DMS53 (cell line): Measurements from ENCODE around the gene RBM10.
"Not testable (repeated sequence)": the region's sequence is repeated elsewhere in the genome, so short reads cannot be mapped to it uniquely, and the experiment has no call there.

ENCODE experiments used
- DNase-seq: peaks from one replicate; lab custom pipeline; 2025; lab: John Stamatoyannopoulos, UW

Gene RBM10, protein sequence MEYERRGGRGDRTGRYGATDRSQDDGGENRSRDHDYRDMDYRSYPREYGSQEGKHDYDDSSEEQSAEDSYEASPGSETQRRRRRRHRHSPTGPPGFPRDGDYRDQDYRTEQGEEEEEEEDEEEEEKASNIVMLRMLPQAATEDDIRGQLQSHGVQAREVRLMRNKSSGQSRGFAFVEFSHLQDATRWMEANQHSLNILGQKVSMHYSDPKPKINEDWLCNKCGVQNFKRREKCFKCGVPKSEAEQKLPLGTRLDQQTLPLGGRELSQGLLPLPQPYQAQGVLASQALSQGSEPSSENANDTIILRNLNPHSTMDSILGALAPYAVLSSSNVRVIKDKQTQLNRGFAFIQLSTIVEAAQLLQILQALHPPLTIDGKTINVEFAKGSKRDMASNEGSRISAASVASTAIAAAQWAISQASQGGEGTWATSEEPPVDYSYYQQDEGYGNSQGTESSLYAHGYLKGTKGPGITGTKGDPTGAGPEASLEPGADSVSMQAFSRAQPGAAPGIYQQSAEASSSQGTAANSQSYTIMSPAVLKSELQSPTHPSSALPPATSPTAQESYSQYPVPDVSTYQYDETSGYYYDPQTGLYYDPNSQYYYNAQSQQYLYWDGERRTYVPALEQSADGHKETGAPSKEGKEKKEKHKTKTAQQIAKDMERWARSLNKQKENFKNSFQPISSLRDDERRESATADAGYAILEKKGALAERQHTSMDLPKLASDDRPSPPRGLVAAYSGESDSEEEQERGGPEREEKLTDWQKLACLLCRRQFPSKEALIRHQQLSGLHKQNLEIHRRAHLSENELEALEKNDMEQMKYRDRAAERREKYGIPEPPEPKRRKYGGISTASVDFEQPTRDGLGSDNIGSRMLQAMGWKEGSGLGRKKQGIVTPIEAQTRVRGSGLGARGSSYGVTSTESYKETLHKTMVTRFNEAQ

DNA sequence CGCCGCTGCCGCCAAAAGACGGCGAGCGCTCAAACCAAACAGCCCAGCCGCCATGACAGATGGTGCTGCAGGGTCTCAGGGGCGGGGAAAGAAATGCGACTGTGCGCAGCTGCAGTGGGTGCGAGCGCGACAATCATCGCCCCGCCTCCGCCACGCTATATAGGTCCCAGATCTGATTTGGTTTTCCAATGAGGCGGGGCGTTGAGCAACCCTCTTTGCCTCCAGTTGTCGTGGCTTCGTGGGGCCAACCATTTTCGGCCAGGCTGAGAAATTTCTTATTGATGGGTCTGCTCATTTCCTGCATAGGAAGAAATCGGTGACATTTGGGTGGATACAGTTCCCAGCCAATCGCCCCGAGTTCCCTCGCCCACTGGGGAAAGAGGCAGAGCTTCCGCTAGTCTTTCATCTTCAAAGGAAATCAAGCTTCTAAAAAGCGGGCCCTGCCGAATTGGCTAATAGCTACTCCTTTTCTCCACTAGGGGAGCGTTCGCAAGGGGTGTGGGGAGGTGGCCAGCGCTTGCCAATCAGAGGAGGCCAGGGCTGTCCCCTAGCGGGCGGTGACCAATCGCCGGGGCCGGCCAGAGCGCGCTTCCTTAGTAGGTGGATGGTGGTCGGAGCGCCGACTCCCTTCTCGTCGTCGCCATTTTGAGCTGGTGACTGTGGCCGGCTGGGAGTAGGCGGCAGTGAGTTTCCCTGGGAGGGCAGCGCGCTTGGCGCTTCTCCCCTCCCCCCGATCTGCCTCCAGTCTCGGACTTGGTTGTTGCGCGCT lies at the start of gene RBM10, which contains the start of gene NDUFB11:
TSS of gene RBM10 (plus strand) at position 596 of the 769 bp plus-strand sequence. CDS start 2,261 bp downstream, outside the sequence.
TSS of gene NDUFB11 (minus strand) at position 77 of the 769 bp plus-strand sequence. CDS start at position 54, 23 bp downstream.
- peak; percentile 98 for DNase-seq

DNA sequence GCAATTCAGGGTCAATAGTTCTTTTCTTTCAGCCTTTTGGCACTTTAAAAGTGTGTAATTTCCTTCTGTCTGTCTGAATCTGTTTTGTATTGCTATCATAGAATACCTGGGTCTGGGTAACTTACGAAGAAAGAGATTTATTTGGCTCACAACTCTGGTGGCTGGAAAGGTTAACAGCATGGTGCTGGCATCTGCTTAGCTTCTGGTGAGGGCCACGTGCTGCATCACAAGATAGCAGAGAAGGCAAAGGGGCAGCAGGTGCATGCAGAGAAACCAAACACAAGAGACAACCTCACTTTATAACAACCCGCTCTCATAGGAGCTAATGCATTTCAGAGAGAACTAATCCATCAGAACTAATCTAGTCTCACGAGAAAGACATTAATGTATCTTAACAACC lies 48.0 kb upstream of the RBM10 start:
- no peak for DNase-seq

DNA sequence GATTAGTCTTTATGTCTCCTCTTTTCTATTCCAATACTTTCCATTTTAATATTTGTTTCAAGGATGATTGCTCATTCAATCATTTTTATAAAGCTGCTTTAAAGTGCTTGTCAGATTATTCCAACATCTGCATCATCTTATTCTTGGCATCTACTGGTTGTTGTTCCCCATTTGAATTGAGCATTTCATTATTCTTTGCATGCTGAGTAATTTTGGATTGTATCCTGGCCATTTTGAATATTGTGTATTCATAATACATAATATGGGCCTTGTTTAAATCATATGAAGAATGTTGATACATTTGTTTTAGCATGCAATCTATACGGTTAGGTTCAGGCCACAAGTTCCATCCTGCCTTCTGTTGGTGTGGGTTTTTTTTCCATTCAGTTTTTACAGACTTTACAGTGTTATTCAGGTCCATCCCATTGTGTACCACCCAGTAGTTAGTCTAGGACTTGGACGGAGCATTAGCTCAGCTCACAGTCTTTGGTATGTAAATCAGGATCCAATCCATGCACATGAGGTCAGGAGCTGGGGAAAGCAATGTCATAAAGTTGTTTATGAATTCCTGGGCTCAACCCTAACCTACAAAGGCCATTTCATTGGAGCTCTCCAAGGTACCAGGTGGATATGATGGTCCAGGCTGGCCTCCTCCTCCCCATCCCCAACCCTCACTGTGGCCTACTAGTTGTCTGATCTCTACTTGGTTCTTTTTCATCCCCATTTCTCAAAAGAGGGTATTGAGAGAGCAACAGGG lies 46.5 kb upstream of the RBM10 start:
- DNase-seq: no peak

DNA sequence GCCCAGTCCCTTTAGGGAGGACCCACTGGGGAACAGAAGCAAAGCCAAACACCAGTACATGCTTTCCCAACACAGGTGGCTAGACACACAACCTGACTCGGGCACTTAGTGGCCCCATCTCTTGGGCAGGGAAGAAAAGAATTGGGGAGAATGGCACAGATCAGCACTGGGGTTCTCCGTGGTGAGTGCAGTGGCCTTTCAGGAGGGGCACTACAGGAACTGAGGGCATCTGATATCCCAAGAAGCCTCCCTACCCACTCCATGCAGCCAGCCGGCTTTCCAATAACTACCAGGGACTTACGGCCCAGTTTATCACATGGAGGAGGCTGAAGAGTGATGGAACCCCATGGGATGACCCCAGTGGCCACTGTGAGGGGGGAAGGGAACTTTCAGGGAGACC lies 43.8 kb upstream of the RBM10 start:
- no peak for DNase-seq

DNA sequence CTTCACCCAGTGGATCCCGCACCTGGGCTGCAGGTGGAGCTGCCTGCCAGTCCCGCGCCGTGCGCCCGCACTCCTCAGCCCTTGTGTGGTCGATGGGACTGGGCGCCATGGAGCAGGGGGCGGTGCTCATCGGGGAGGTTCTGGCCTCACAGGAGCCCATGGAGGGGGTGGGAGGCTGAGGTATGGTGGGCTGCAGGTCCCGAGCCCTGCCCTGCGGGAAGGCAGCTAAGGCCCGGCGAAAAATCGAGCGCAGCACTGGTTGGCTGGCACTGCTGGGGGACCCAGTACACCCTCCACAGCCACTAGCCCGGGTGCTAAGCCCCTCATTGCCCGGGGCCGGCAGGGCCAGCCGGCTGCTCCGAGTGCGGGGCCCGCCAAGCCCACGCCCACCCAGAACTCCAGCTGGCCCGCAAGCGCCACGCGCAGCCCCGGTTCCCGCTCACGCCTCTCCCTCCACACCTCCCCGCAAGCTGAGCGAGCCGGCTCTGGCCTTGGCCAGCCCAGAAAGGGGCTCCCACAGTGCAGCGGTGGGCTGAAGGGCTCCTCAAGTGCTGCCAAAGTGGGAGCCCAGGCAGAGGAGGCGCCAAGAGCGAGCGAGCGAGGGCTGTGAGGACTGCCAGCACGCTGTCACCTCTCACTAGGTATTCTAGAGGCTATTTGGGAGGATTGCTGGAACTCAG lies 33.9 kb upstream of the RBM10 start:
- DNase-seq: not testable (repeated sequence)

DNA sequence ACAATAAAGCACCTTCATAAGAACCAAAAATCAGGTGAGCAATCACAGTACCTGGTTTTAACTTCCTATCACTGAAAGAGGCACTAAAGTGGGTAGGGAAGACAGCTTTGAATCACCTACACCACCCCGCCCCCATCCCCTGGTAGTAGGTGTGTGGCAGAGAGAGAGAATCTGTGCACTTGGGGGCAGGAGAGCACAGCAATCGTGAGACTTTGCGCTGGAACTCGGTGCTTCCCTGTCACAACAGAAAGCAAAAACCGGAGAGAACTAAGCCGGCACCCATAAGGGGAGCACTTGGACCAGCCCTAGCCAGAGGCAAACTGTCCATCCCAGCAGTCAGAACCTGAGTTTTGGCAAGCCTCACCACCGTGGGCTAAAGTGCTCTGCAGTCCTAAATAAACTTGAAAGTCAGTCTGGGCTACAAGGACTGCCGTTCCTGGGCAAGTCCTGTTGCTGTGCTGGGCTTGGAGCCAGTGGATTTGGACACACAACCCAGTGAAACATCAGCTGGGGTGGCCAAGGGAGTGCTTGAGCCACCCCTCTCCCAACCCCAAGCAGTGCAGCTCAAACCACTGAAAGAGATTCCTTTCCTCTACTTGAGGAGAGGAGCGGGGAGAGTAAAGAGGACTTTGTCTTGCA lies 32.6 kb upstream of the RBM10 start:
- no peak for DNase-seq

DNA sequence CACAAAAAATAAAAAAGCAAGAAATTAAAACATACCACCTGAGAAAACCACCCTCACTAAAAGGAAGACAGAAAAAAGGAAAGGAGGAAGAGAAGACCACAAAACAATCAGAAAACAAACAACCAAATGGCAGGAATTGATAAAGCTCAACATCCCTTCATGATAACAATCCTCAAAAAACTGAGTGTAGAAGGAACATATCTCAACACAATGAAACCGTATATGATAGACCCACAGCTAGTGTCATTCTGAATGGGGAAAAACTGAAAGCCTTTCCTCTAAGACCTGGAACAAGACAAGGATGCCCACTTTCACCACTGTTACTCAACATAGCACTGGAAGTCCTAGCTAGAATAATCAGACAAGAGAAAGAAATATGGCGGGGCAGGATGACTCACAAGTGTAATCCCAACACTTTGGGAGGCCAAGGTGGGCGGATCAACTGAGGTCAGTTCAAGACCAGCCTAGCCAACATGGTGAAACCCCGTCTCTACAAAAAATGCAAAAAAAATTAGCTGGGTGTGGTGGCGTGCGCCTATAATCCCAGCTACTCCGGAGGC lies 28.4 kb upstream of the RBM10 start:
- not testable (repeated sequence) for DNase-seq

DNA sequence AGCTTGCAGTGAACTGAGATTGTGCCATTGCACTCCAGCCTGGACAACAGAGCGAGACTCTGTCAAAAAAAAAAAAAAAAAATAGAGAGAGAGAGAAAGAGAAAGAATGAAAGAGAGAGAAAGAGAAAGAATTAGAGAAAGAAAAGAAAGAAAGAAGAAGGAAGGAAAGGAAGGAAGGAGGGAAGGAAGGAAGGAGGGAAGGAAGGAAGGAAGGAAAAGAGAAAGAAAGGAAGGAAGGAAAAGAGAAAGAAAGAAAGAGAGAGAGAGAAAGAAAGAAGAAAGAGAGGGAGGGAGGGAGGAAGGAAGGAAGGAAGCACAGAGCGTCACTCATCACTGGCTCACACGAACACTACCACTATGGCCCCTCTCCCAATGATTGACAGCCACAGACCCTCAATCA lies 20.6 kb upstream of the RBM10 start:
- DNase-seq: not testable (repeated sequence)

DNA sequence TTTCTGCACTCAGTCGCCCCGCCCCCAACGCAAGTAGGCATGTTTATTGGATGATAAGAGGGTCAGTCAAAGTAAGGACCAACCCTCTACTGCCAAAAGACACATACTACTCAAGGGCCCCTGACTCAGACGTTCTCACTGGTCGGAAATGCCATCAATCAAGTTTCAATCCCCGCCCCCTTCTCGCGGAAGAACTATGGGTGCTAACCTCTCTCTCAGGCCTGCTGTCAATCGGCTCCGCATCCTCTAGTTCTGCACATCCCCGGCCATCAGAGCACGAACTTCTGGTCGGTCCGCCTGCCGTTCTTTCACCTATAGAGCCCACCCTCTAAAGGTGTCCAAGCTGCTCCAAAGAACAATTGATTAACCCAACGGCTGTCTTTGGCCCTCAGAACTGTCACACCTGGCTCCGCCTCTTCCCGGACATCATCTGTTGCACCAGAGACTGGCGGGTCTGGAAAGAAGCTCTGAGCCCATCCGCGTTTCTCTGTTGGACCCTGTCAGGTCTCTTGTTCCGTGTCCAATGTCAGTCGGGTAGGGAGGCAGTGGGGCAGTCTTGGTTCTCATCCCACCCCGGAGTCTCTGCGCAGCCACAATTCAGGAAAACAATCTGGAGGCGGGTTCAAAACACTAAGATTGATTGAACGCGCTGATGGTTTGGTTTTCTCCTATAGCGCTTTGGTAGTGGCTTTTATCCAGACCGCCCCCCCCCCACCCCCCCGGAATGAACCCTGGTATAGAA lies 15.7 kb upstream of the RBM10 start:
- DNase-seq: peak; percentile 97

DNA sequence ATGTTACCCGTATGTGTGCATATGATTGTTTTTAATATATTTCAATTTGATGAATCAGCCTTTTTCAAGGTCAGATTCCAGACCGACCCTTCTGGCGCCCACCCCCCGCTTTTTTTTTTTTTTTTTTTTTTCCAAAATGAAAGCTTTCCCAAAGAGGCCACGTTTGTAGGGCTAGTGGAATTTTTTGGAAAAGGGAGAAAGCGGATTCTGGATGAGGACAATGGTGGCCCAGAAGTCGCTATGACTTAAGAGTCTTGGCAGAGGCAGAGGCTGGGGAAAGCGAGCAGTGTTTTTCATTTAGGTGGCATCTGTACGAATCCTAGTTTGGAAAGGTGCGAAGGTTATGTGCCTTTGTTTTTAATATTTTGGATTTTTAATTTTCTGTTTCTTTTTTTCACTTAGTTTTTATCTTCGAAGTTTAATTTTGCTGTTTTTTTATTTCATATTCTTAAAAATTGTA lies 15.1 kb upstream of the RBM10 start:
- peak; percentile 41 for DNase-seq

DNA sequence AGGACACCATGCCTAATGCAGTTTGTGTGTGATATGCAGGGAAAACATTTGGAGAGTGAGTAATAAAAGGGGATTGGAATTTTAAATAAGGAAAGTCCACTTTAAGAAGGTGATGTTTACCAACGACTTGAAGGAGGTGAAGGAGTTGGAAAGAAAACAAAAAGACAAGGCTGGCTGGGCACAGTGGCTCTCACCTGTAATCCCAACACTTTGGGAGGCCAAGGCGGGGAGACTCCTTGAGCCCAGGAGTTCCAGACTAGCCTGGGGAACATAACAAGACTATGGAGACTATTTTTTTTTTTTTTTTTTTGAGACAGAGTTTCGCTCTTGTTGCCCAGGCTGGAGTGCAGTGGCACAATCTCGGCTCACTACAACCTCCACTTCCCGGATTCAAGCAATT lies 11.5 kb upstream of the RBM10 start:
- DNase-seq: no peak

DNA sequence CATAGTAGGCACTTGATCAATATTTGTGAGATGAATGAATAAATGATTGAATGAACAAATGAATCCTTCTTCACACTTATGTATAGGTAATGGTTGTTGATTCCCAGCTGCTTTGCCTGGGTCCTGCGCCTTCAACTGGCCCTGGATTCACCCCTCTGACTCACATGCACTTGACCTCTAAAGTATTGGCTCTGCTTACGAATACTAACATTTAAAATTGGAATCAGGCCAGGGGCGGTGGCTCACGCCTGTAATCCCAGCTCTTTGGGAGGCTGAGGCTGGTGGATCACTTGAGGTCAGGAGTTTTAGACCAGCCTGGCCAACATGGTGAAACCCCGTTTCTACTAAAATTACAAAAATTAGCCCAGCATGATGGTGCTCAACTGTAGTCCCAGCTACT lies 9.4 kb upstream of the RBM10 start:
- DNase-seq: peak; percentile 85

DNA sequence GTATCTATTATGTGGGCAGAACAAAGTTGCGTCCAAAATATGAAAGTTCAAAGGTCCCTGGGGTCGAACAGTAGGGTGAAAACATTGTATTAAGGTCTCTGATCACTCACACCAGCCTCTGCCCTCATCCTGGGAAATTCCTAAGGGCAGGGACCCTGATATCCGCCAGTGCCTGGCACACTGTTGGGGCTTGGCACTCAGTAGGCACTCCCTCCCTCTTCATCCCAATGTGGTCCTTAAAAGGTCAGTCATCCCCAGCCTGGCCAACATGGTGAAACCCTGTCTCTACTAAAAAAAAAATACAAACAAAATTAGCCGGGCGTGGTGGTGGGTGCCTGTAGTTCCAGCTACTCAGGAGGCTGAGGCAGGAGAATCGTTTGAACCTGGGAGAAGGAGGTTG lies 6.8 kb upstream of the RBM10 start:
- no peak for DNase-seq

DNA sequence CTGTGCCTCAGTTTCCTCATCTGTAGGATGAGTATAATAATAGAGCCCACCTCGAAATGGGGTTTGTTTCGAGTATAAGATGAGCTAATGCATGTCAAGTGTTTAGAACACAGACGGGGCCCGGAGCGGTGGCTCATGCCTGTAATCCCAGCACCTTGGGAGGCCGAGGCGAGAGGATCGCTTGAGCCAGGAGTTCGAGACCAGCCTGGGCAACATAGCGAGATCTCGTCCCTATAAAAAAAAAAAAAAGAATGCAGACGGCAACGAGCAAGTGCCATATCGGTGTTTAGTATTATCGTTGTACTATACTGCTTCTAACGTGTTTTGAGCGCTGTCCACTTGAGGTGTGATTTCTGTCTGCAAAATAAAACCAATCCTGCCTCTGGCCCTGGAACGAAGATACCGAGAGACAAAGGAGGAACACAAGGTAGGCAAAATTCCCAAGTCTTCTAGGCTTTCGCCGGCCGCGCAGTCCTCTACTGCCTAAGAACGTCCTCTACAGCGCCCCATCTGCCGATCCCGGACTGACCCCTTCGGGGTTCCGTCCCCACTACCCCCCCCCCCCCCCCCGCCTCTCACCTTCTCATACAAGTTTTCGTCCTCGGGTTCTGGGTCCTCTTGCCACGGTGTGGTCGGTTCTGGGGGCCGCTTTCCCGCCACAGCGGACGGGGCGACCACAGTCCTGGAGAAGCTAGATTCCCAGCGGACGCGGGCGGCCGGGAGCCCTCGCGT lies 961 bp upstream of the RBM10 start:
- DNase-seq: peak; percentile 73

DNA sequence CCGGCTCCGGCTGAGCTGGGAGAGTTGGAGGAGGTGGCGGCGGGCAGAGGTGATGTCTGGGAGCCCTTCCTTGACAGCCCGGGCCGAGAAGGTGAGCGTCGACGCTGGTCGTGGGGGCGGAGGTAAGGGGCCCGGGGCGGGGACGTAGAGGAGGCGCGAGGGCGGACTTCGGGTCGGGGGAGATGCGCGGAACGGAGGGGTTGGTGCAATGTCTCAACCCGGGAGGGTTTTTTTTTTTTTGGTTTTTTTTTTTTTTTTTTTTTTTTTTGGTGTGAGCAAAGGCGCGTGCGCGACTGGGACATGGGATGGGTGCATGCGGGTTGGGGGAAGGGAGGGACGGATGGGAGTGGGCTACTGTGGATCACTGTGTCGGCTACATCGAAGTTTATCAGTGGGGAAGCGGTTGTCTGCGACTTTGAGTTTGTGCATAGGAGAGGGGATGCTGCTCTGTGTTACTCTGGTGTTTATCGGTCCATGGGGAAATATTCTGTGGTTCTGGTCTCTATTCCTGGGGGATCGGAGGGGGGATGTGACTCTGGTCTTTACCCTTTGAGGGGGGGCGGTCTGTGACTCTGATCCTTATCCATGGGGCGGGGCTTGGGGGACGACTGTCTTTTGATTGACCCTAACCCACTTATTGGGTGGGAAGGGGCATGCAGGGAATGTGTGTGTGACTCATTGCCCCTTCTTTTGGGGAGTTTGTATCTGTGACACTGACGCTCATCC lies 537 bp downstream of the RBM10 start:
- DNase-seq: no peak

DNA sequence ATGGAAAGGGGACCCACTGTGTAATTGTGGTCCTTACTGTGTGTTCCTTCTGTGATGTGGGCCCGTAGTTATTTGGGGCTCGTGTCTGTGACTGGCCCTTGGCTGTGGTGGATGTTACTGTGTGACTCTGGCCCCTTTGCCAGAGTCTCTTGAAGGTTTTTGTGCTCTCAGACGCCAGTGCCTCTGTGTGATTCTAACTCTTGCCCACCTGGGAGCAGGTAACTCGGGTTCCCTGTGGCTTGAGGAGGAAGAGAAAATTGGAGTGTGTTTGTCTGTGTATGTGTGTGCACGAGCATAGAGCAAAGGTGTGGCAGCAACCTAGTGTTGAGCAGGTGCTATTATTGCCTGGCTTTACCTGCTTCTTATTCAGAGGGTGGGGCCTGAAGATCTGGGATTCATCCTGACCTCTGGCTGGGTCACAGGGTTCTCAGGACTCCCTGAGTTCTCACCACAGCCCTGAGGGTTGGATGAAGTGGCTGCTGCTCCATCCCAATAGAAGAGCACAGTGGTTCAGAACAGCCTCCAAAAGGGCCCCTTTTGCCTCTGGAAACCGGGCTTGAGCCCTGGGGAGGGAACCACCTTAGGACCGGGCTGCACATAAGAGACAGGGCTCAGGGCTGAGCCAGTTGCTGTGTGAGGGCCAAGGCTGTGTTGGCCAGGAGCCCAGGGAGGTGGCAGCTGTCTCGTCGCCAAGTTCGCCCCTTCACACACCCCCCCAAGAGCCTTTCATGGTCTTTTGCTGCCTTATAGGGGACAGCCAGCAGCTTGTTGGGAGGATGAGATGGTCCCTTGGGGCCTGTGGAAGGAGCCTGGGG lies 1.3 kb downstream of the RBM10 start:
- peak; percentile 24 for DNase-seq
